ENCODE results near the gene MSRB1.

GRCh38 chr16:1958715-1959268 is 15.8 kb upstream of the MSRB1 start:
- TF ChIP-seq EZH2 (IDR thresholded peaks at IDR 0.05; ENCODE audit: borderline replicate concordance, low read depth, low read length, severe bottlenecking) (no peak), CTCF (IDR thresholded peaks at IDR 0.05; ENCODE audit: borderline replicate concordance, extremely low read depth, low read length, poor library complexity, severe bottlenecking) (no peak)
